Activated T-cell treated with anti-CD3 and anti-CD28 coated beads, Interleukin-2, amount 50 U/mL, for 24 hours (primary cell): Measurements from ENCODE around the gene SFTPD.

Source experiments
- DNase-seq: peaks from one replicate; pipeline ENCODE4 v3.0.0-alpha.2; 2020
- H3K27ac Mint-ChIP-seq: 2 replicates; pipeline ENCODE4 v1.8.0; 2020; ENCODE audit warnings: mild to moderate bottlenecking, mixed read lengths
- H3K27me3 Mint-ChIP-seq: 2 replicates; pipeline ENCODE4 v1.8.0; 2020; ENCODE audit warnings: mixed read lengths
- H3K36me3 Mint-ChIP-seq: 2 replicates; pipeline ENCODE4 v1.8.0; 2020; ENCODE audit warnings: low read depth, mixed read lengths
- H3K4me1 Mint-ChIP-seq: 2 replicates; pipeline ENCODE4 v1.8.0; 2020; ENCODE audit warnings: low read depth, mixed read lengths
- H3K4me3 Mint-ChIP-seq: 2 replicates; pipeline ENCODE4 v1.8.0; 2020; ENCODE audit warnings: mild to moderate bottlenecking, moderate library complexity, mixed read lengths
- H3K9me3 Mint-ChIP-seq: 2 replicates; pipeline ENCODE4 v1.8.0; 2020; ENCODE audit warnings: mixed read lengths

SFTPD gene

DNA sequence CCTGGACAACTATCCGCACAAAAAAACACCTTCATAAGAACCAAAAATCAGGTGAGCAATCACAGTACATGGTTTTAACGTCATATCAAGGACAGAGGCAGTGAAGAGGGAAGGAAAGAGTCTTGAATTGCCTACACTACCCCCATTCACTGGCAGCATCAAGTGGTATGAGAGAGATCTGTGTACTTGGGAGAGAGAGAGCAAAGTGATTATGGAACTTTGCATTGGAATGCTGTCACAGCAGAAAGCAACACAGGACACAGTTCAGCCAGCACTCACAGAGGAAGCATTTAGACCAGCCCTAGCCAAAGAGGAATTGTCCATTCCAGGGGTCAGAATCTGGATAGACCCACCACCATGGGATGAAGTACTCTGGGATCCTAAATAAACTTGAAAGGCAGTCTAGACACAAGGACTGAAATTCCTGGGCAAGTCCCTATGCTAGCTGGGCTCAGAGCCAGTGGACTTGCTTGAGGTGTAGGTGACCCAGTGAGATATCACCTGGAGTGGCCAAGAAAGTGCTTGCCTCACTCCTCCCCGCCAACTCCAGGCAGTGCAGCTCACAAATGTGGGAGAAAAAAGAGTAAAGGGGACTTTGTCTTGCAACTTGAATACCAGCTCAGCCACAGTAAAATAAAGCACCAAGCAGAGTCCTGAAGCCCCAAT, 30.5 kb upstream of the SFTPD start:
- Mint-ChIP-seq H3K27ac (no peak overlapping the region), H3K36me3 (no peaks in the 10 kb centered on the region), H3K27me3 (peaks cover 87% of the 10 kb centered on the region), H3K9me3 (peaks cover 6% of the 10 kb centered on the region), H3K4me3 (no peak overlapping the region), H3K4me1 (peaks cover 5% of the 10 kb centered on the region)
- DNase-seq = no peak

DNA sequence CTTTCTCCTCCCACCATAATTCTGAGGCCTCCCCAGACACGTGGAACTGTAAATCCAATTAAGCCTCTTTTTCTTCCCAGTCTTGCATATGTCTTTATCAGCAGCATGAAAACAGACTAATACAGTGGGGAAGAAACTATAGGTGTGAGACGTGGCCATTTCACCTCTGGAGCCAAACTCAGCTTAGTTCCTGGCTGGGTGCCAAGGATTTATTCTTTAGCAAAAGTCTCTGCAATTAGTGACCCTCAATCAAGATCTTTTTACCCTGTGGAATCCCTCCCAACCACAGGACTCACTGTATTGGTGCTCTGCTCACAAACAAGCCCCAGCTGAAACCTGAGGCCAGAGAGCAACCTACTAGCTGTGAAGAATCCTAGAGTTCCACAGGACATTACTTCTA, 28.1 kb upstream of the SFTPD start:
- no peaks in the 10 kb centered on the region for H3K4me1 Mint-ChIP-seq
- H3K4me3 Mint-ChIP-seq = no peak overlapping the region
- peaks cover 6% of the 10 kb centered on the region for H3K9me3 Mint-ChIP-seq
- no peak for DNase-seq
- H3K27me3 Mint-ChIP-seq = peaks cover 84% of the 10 kb centered on the region
- H3K36me3 Mint-ChIP-seq = no peaks in the 10 kb centered on the region
- no peak overlapping the region for H3K27ac Mint-ChIP-seq

- DNase-seq = no peak
- peaks cover 14% of the 10 kb centered on the region for H3K9me3 Mint-ChIP-seq
- no peaks in the 10 kb centered on the region for H3K4me1 Mint-ChIP-seq
- H3K27me3 Mint-ChIP-seq = peaks cover 40% of the 10 kb centered on the region
- no peak overlapping the region for H3K4me3 Mint-ChIP-seq
- H3K36me3 Mint-ChIP-seq = no peaks in the 10 kb centered on the region
- no peak overlapping the region for H3K27ac Mint-ChIP-seq
Observed at GRCh38 chr10:79970062-79970461, 21.2 kb upstream of the SFTPD start.

GRCh38 chr10:79947787-79948424, 999 bp downstream of the SFTPD start:
- no peak for DNase-seq
- Mint-ChIP-seq H3K36me3 (no peaks in the 10 kb centered on the region), H3K4me3 (no peak overlapping the region), H3K9me3 (peaks cover 5% of the 10 kb centered on the region), H3K27ac (no peak overlapping the region), H3K4me1 (no peaks in the 10 kb centered on the region), H3K27me3 (peaks cover 7% of the 10 kb centered on the region)

DNA sequence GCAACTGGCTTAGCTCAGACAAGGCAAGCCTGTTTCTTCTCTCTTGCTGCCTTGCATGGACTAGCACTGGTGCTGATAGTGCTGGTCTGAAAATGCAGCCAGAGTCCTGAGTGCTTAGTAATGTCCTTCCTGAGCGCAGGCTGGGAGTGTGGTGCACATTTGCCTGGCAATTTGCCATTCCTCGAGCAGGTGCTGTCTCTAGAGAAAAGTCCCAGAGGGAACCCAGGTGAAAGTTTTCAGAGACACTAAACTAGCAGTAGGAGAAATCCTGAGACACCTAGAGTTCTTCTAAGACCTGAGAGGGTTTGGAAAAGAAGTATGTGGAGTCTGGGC, 1.9 kb downstream of the SFTPD start:
- peaks cover 3% of the 10 kb centered on the region for H3K27me3 Mint-ChIP-seq
- DNase-seq = no peak
- no peak overlapping the region for H3K27ac Mint-ChIP-seq
- no peaks in the 10 kb centered on the region for H3K36me3 Mint-ChIP-seq
- H3K4me3 Mint-ChIP-seq = no peak overlapping the region
- H3K4me1 Mint-ChIP-seq = no peaks in the 10 kb centered on the region
- peaks cover 4% of the 10 kb centered on the region for H3K9me3 Mint-ChIP-seq

- H3K4me3 Mint-ChIP-seq = no peak overlapping the region
Observed at GRCh38 chr10:79946271-79947082, 2.4 kb downstream of the SFTPD start.

GRCh38 chr10:79944428-79945395, 4.2 kb downstream of the SFTPD start:
- Mint-ChIP-seq H3K4me3 (no peak overlapping the region), H3K36me3 (no peaks in the 10 kb centered on the region), H3K27me3 (peaks cover 3% of the 10 kb centered on the region), H3K9me3 (no peaks in the 10 kb centered on the region), H3K4me1 (no peaks in the 10 kb centered on the region), H3K27ac (no peak overlapping the region)
- DNase-seq = no peak

More at GRCh38 chr10:79946271-79947082, 2.4 kb downstream of the SFTPD start:
- no peaks in the 10 kb centered on the region for H3K4me1 Mint-ChIP-seq
- H3K9me3 Mint-ChIP-seq = peaks cover 4% of the 10 kb centered on the region
- DNase-seq = no peak
- H3K27ac Mint-ChIP-seq = no peak overlapping the region
- H3K27me3 Mint-ChIP-seq = peaks cover 3% of the 10 kb centered on the region
- H3K36me3 Mint-ChIP-seq = no peaks in the 10 kb centered on the region

DNA sequence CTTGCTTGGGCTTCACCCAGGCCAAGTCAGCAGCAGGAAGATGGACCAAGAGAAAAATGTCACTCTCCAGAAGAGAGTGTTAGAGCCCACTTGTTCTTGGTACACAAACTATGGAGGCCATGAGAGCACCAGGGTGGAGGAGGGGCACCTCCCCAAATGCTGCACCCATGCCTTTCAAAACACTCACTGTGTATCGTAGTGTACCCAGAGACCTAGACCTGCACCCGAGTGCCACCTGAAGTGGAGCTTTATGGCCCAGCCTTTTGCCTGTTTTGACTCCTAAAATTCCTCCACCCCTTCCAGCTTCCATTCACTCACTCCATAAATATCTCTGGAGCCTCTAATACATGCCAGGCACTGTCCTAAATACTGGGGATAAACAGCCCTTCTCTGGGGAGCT, 5.0 kb downstream of the SFTPD start:
- Mint-ChIP-seq H3K9me3 (no peaks in the 10 kb centered on the region), H3K4me1 (peaks cover 5% of the 10 kb centered on the region), H3K4me3 (no peak overlapping the region), H3K27ac (no peak overlapping the region), H3K36me3 (no peaks in the 10 kb centered on the region), H3K27me3 (peaks cover 3% of the 10 kb centered on the region)
- DNase-seq = no peak

GRCh38 chr10:79942261-79943185, 6.4 kb downstream of the SFTPD start:
- H3K27me3 Mint-ChIP-seq = peaks cover 3% of the 10 kb centered on the region
- H3K27ac Mint-ChIP-seq = no peak overlapping the region
- DNase-seq = no peak
- no peak overlapping the region for H3K4me3 Mint-ChIP-seq
- no peaks in the 10 kb centered on the region for H3K9me3 Mint-ChIP-seq
- peaks cover 11% of the 10 kb centered on the region for H3K4me1 Mint-ChIP-seq
- no peaks in the 10 kb centered on the region for H3K36me3 Mint-ChIP-seq

DNA sequence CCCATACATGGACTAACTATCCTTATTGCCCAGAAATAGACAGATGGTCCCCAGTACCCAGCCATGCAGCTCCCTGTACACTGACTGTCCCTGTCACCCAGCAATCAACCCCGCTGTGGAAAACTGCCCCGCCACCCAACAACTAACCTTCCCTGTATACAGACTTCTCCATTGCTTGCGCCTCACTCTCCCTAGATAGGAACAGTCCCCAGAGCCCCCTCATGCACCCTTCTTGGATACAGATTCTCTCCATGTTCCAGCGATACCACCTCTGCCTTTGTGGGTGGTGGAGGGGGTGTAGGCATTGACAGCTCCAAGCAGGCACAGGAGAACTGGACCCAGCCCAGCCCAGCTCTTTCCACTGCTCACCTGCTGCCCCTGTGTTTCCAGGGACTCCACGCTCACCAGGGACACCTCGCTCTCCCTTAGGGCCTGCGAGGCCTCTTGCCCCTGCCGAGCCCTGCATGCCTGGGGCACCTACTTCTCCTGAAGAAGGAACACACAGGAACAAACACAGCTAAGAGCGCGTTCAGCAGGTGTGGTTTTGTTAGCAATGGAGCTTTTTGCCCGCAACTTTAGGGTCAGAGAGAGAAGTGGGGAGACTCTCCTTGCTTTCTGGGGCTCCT, 7.2 kb downstream of the SFTPD start:
- H3K4me3 Mint-ChIP-seq = no peak overlapping the region
- no peak for DNase-seq
- H3K27me3 Mint-ChIP-seq = peaks cover 6% of the 10 kb centered on the region
- no peak overlapping the region for H3K27ac Mint-ChIP-seq
- H3K9me3 Mint-ChIP-seq = no peaks in the 10 kb centered on the region
- H3K4me1 Mint-ChIP-seq = peaks cover 11% of the 10 kb centered on the region
- H3K36me3 Mint-ChIP-seq = no peaks in the 10 kb centered on the region

DNA sequence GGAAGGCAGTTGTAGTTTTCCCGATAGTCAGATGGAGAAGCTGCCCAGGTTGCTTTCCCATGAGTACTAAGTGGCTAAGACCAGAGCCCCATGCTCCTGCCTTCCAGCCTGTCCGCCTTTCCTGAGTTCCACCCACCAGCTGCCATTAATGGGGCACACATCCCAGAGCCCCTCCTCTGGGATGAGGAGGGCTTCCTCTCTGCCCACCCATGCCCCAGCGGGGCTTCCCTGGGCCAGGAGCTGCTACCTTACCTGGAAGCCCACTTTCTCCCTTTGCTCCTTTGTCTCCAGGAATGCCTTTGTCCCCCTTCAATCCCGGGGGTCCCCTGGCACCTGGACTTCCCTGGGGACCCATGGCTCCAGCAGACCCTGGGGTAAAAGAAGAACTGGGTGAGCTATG, 7.8 kb downstream of the SFTPD start:
- Mint-ChIP-seq H3K27ac (no peak overlapping the region), H3K9me3 (no peaks in the 10 kb centered on the region), H3K27me3 (peaks cover 12% of the 10 kb centered on the region), H3K4me1 (peaks cover 11% of the 10 kb centered on the region), H3K36me3 (no peaks in the 10 kb centered on the region), H3K4me3 (no peak overlapping the region)
- DNase-seq = no peak

DNA sequence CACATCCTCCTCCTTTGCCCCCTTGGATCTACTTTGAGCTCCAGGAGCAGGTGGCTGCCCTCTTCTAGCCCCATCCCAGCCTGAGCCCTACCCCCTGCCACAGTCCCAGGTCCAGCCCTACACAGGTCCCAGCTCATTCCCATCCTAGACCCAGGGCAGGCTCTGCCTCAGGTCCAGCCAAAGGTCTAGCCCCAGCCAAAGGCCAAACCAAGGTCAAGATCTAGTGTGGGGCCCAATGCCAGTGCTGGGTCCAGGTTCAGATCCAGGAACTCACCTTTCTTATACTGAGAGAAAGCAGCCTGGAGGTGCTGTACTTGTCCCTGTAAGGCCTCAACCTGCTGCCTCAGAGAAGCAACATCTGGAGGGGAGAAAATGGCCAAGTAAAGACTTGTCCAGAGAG, 8.5 kb downstream of the SFTPD start:
- no peak for DNase-seq
- H3K36me3 Mint-ChIP-seq = no peaks in the 10 kb centered on the region
- no peaks in the 10 kb centered on the region for H3K9me3 Mint-ChIP-seq
- peaks cover 13% of the 10 kb centered on the region for H3K27me3 Mint-ChIP-seq
- H3K27ac Mint-ChIP-seq = no peak overlapping the region
- H3K4me3 Mint-ChIP-seq = no peak overlapping the region
- H3K4me1 Mint-ChIP-seq = peaks cover 11% of the 10 kb centered on the region

DNA sequence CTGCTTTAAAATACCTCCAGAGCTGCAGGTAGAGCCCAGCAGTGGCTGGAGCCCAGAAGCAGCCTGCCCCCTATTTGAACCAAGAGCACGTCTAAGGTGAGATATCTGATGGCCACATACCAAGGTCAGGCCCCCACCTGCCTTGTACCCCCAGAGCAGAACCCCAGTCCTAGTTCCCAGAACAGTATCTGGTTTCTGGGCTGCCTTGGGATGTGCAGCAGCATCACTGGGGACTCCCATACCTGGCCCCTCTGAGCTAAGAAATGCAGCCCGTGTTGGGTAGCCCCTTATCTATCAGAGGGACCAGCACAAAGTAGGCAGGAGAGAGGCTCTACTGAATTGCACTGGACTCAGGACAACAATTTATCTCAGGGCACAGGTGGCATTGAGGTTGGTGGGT, 8.9 kb downstream of the SFTPD start:
- Mint-ChIP-seq H3K9me3 (no peaks in the 10 kb centered on the region), H3K36me3 (no peaks in the 10 kb centered on the region), H3K27ac (no peak overlapping the region), H3K4me1 (peaks cover 11% of the 10 kb centered on the region), H3K27me3 (peaks cover 14% of the 10 kb centered on the region), H3K4me3 (no peak overlapping the region)
- no peak for DNase-seq
